CD4-positive, alpha-beta T cell treated with Interleukin-17A for 1 hour (primary cell): ENCODE data around the gene KLHL1.

ENCODE experiments used
- DNase-seq: peaks from one replicate; pipeline ENCODE4 v3.0.0-alpha.2; 2020

Gene KLHL1

DNA sequence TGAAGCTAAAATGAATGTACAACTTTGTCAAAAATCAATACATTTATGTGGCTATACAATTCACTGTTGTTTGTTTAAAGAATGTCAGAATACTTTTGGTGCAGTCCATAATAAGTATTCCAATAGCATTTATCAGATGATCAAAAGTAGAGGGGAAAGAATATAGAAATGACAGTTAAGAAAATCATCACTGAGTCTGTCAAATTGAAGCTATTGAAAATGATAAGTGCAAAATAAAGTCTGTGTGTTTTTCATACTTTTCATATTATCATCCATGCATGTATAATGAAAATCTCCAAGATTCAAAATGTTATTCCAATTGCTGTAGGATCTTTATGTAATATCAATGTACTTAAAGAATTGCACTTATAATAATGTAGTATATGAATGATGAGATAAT is 93.9 kb downstream of the KLHL1 start:
- DNase-seq: no peak

DNA sequence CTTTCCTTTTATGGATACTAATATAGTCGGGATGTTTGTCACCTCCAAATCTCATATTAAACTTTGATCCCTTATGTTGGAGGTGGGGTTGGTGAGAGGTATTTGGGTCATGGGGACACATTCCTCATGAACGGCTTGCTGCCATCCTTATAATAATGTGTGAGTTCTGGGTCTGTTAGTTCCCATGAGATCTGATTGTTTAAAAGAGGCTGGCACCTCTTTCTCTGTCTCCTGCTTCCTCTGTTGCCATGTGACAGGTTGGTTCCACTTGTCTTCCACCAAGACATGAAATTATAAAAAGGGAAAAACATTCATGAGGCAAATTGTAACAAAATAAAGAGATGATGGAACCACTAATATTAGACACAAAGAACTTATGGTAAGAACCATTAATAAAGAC is 108.4 kb downstream of the KLHL1 start:
- no peak for DNase-seq

DNA sequence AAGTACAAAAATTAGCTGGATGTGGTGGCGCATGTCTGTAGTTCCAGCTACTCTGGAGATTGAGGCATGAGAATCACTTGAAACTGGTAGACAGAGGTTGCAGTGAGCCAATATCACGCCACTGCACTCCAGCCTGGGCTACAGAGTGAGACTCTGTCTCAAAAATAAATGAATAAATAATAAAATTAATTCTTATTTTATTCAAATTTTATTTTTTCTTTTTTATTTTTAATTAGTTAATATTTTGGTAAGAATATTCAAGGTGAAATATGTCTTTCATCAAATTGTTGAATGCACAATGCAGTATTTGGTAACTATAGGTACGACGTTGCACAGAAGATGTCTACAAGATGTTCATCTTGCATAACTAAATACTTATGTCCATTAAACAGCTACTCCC is 111.2 kb downstream of the KLHL1 start:
- no peak for DNase-seq

GRCh38 chr13:69980799-69981198 is 127.5 kb downstream of the KLHL1 start:
- no peak for DNase-seq

GRCh38 chr13:69975496-69975895 is 132.8 kb downstream of the KLHL1 start:
- DNase-seq: no peak

- no peak for DNase-seq
These were observed 137.7 kb downstream of the KLHL1 start for GRCh38 chr13:69970520-69970919.

GRCh38 chr13:69959046-69959445 is 149.2 kb downstream of the KLHL1 start:
- no peak for DNase-seq

DNA sequence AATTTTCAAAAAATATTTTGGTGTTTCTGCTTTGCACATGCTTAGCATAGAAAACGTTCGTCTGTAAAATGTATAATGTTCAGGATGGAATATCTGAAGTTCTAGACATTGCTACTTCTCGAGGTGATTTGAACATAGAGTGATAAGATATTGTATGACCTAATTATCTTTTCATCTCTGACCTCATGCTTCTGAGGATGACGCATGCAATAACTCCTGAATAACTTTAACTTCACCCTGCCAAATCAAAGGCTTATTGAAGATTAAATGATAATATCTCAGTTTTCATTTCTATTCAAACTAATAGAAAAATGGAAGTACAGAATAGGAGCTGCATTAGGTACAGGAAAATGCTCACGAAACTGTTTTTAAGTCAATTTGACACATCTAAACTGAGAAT is 151.4 kb downstream of the KLHL1 start:
- DNase-seq: no peak

DNA sequence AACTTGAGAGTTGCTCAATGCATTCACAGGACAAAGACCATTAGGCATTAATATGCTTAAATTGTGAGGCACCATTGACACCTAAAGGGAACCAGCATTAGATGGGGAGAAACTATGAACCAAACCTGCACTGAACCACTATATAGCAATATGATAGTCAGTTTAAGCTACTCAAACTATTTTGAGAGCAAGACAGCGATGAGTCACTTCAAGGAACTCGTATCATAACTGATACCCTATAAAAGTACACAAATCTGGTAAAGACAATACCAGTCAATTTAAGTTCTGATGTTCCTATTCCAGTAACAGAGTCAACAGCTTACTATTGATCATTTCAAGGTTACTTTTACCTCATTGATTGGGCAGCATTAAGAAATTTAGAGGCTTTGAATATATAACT is 151.9 kb downstream of the KLHL1 start:
- no peak for DNase-seq

DNA sequence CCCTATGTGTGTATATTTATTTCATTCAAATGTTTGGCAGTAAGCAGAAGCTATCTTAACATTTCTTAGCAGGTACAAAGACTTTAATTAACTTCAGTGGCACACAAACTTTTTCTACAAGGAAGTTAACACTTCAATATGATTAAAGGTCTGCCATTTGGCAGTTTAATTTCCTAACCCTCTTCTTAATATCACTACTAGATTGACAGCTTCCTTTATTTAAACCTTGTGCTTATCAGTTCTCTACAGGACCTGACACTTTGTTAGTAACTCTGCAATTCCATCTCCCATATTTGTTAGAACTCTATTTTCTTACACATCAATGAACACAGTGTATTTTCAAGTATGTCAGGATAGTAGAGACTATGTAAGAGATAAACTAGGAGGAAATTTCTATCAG is 153.0 kb downstream of the KLHL1 start:
- no peak for DNase-seq

DNA sequence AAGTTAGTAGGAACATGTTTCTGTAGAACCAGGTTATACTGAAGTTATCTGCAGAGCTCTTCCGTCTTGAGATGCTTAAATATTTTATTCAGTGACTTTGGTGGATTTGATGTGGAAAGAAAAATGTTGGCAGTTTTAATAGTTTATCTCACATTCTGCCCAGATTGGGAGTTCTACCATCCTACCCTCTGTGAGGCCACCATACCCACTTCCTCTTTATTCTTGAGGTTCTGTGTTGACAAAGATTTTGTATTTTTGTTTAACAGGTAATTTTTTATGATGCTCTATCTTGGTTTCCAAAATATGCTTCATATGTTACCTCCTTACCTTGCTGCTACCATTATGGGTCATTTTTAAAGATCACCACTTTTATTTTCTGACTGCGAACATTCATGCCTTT is 156.8 kb downstream of the KLHL1 start:
- DNase-seq: no peak

DNA sequence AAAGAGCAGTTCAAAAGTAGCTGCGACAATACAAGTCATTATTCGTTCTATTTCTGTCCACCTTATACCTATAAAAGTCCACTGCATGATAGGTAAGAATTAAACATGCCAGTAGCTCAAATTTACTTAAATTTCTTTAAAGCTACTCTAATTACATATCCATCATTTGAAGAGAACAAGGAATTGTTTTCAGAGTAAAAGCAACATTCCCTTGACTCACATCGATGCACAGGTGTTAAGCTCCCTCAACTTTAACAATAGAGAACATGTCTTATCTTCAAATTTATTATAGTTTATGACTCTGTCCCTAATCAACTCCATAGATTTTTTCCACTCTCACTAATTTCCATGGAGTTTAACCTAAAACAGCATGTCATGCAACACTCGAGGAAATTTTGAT is 158.1 kb downstream of the KLHL1 start:
- DNase-seq: no peak

- DNase-seq: no peak
These were observed 160.2 kb downstream of the KLHL1 start for GRCh38 chr13:69948016-69948415.

DNA sequence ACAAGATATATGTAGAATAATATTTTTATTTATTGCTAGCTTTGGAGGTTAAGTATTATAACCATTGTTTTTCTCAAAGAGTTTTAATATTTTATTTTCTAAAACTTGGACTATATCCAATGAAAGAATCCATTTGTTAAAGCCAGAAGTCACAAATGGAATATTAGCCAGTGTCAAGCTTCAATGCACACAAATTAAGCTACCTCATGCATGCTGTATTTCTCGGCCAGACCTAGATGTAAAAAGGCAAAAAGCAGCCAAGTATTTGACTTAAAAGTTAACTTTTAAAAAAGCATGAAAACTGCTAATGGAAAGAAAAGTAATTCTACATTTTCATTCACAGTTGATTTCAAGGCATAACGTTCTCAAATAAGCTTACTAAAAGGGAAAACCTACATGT is 160.7 kb downstream of the KLHL1 start:
- DNase-seq: no peak

GRCh38 chr13:69946511-69946910 is 161.7 kb downstream of the KLHL1 start:
- no peak for DNase-seq

DNA sequence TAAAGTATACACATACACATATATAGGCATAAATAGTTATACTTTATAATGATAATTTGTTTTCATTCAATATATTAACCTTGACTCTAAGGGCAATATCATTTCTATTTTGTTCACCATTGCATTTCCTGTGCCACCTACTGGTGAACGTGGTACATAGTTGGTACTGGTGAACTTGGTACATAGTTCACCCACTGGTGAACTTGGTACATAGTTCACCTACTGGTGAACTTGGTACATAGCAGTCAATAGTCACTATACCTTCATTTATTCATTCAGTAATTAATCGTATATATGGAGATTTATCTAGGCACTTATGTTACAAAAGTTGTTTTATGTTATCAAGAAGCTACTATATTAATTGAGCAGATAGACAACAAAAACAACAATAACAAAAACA is 173.2 kb downstream of the KLHL1 start:
- DNase-seq: no peak

- no peak for DNase-seq
These were observed 180.0 kb downstream of the KLHL1 start for GRCh38 chr13:69928262-69928661.

DNA sequence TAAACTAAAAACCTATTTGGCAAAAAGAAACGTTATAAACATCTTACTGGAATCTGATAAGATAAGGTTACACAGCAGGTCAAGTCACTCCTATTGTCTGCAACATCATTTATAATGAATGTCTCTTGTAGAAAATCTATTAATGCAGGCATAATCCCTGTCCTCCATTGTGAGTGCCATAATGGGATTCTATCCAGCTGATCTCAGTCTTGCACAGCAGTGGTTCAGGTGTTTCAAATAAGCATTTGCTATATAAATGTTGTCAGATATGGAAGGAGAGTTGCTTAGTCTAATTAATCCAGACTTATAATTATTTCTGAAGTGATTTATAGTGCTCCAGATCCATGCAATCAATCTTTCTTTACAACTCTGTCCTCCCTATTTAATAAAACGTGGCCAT is 187.1 kb downstream of the KLHL1 start:
- DNase-seq: no peak

- no peak for DNase-seq
These were observed 195.6 kb downstream of the KLHL1 start for GRCh38 chr13:69912630-69913029.

DNA sequence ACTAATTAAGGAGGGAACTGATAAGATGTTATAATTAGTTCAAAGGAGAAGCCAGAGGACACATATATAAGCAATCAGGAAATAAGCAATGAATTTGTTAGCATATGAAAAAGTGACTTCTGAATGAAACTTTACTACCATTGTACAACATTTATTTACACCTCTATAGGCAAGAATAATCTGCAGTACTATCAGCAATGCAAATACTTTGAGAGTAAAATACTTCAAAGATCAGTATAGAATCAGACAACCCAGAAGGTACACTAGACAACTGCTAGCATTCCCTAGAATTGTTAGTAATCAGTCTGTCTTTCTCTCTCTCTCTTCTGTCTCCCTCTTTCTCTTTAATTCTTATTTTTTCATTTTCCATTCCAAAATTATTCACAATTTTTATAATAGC is 197.5 kb downstream of the KLHL1 start:
- DNase-seq: no peak

DNA sequence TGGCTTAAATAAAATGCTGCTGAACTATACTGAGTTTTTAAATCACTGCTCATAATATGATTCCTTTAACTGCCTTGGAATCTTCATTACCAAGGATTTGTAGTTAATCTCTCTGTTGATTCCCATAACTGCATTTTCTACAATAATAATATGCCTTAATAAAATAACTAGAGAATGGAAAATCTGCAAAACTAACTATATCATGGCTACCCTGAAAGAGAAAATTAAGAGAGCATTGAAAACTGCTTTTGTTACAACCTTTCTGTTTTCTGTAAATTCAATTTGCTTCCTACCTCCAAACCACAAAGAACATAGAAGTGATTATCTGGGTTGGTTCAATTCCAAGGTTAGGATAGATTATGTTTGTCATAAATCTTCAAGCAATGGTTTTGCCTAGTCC is 203.5 kb downstream of the KLHL1 start:
- no peak for DNase-seq

GRCh38 chr13:69903081-69903480 is 205.2 kb downstream of the KLHL1 start:
- DNase-seq: no peak

DNA sequence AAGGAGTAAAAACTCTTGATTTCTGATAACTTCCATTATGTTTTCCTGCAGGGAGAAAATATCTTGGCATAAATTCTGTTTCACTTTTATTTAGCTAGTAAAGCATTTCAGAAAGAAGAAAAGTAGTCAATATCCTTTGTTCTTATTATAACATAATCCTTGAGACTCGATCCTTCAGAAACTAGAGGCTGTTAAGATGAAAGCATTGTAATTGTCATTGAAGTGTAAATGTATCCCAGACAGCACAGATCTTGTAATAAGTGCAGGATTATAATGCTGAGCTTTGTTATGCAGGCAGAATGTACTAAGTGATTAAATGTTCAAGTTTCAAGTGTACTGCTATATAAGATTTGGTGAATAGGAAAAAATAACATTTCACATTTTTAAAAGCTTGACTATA is 225.8 kb downstream of the KLHL1 start:
- no peak for DNase-seq

DNA sequence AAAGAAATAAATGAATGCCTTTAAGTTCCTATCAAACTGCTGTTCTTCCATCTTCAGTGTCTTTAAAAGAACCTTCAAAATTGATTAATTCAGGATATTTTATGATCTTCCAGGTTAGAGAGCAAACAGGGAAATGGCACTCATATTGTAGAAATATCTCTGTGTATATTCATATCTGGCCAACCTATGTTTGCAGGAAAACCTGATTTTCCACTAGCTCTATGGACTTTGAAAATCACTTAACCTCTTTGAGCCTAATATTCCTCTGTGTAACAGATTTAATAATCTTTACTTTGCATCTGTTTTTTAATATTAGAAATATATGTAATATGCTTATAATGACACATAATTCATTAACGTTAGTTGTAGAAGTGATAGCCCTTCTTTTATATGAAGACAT is 228.3 kb downstream of the KLHL1 start:
- no peak for DNase-seq

- DNase-seq: no peak
These were observed 235.8 kb downstream of the KLHL1 start for GRCh38 chr13:69872321-69873047.

- no peak for DNase-seq
These were observed 241.7 kb downstream of the KLHL1 start for GRCh38 chr13:69866555-69866954.
